ENCODE data around the gene LRRC4C. TPM values are rescaled to one million over a fixed set of nuclear protein-coding genes. Genes with fewer than 3 reads are reported as not detected.
"Not testable (repeated sequence)": the region's sequence is repeated elsewhere in the genome, so short reads cannot be mapped to it uniquely, and the experiment has no call there.

The LRRC4C gene
- polyA plus RNA-seq, 1 of the 3 experiments (the other 2 are of a cell fraction) = 0.16 TPM

DNA sequence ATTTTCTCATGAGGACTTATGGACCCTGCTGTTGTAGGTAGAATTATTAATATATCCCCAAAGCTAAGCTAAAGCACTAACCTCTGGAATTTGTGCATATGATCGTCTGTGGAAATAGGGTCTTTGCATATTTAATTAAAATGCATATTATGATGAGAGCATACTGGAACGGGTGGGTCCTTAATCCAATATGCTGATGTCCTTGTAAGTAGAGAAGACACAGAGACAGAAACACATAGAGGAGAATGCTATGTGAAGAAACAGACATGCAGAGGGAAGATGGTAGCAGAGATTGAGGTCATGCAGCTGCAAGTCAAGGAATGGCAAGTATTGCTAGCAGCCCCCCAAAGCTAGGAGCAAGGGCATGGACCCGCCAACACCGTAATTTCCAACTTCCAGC lies 439.2 kb downstream of the LRRC4C start:
- TF ChIP-seq SIN3A (IDR thresholded peaks at IDR 0.05; ENCODE audit: borderline replicate concordance, low read depth, low read length) (no peak), YY1 (IDR thresholded peaks at IDR 0.05; ENCODE audit: low read depth) (no peak), CHD2 (IDR thresholded peaks at IDR 0.05; ENCODE audit: low read length, partially characterized antibody) (no peak), MAX (IDR thresholded peaks at IDR 0.05; ENCODE audit: low read depth) (no peak), SMC3 (IDR thresholded peaks at IDR 0.05; ENCODE audit: low read depth, low read length) (no peak), CTCF (IDR thresholded peaks at IDR 0.05) (no peak), RXRA (IDR thresholded peaks at IDR 0.05; ENCODE audit: borderline replicate concordance, low read depth) (no peak), FOXJ3 (CRISPR knock-in tag; IDR thresholded peaks at IDR 0.05) (no peak), RCOR1 (IDR thresholded peaks at IDR 0.05; ENCODE audit: low read length) (no peak), MXI1 (IDR thresholded peaks at IDR 0.05; ENCODE audit: low read depth, low read length) (no peak), FOXM1 (IDR thresholded peaks at IDR 0.05; ENCODE audit: low read depth) (no peak), EZH2phosphoT487 (IDR thresholded peaks at IDR 0.05; ENCODE audit: borderline replicate concordance, low read depth) (no peak)
- TF ChIP-seq, protein P1, sequence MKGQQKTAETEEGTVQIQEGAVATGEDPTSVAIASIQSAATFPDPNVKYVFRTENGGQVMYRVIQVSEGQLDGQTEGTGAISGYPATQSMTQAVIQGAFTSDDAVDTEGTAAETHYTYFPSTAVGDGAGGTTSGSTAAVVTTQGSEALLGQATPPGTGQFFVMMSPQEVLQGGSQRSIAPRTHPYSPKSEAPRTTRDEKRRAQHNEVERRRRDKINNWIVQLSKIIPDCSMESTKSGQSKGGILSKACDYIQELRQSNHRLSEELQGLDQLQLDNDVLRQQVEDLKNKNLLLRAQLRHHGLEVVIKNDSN (IDR thresholded peaks at IDR 0.05; ENCODE audit: borderline replicate concordance, low read depth) = no peak
- no peak for DNase-seq
- no peaks in the 10 kb centered on the region for H3K4me1 ChIP-seq (ENCODE audit: control insufficient read depth in 1 of 2, insufficient read depth in 2 of 2, low read depth in 1 of 2, low read length in 1 of 2)
- H3K27ac ChIP-seq (ENCODE audit: low read depth in 2 of 2, low read length in 1 of 2) = no peak overlapping the region
- 0% methylated on average over 4 of the region's 4 CpGs for WGBS (ENCODE audit: low lambda C conversion rate)
- H3K9me3 ChIP-seq = no peaks in the 10 kb centered on the region
- H2AFZ ChIP-seq (ENCODE audit: low read depth) = no peak overlapping the region
- H3K27me3 ChIP-seq (ENCODE audit: insufficient read depth) = no peaks in the 10 kb centered on the region
- H3K4me2 ChIP-seq = no peak overlapping the region
- no peaks in the 10 kb centered on the region for H3K79me2 ChIP-seq (ENCODE audit: insufficient read depth)
- H3K9me2 ChIP-seq = no peaks in the 10 kb centered on the region
- H3K36me3 ChIP-seq (replicated peaks in 1 of 2; ENCODE audit: control insufficient read depth in 1 of 2, insufficient read depth in 2 of 2, low read length in 1 of 2) = no peaks in the 10 kb centered on the region
- H4K20me1 ChIP-seq (ENCODE audit: insufficient read depth) = no peaks in the 10 kb centered on the region
- ChIA-PET POLR2A (no interaction called here), CTCF (no interaction called here)
- H3K4me3 ChIP-seq (ENCODE audit: low read depth in 2 of 2, low read length in 1 of 2) = no peak overlapping the region
- H3K9ac ChIP-seq = no peak overlapping the region
- no peaks in the 10 kb centered on the region for H3F3A ChIP-seq (replicated peaks; ENCODE audit: insufficient read depth)

DNA sequence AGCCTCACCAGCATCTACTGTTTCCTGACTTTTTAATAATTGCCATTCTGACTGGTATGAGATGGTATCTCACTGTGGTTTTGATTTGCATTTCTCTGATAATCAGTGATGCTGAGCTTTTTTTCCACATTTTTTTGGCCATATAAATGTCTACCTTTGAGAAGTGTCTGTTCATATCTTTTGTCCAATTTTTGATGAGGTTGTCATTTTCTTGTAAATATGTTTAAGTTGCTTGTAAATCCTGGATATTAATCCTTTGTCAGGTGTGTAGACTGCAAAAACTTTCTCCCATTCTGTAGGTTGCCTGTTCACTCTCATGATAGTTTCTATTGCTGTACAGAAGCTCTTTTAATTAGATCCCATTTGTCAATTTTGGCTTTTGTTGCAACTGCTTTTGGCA lies 439.8 kb downstream of the LRRC4C start:
- H3K27me3 ChIP-seq (ENCODE audit: insufficient read depth); H4K20me1 ChIP-seq (ENCODE audit: insufficient read depth); H3K79me2 ChIP-seq (ENCODE audit: insufficient read depth); H3K9me2 ChIP-seq; H3K4me2 ChIP-seq; H3F3A ChIP-seq (replicated peaks; ENCODE audit: insufficient read depth); H3K4me3 ChIP-seq (ENCODE audit: low read depth in 2 of 2, low read length in 1 of 2); CTCF ChIA-PET; DNase-seq; H2AFZ ChIP-seq (ENCODE audit: low read depth); POLR2A ChIA-PET; H3K4me1 ChIP-seq (ENCODE audit: control insufficient read depth in 1 of 2, insufficient read depth in 2 of 2, low read depth in 1 of 2, low read length in 1 of 2); H3K36me3 ChIP-seq (replicated peaks in 1 of 2; ENCODE audit: control insufficient read depth in 1 of 2, insufficient read depth in 2 of 2, low read length in 1 of 2); H3K27ac ChIP-seq (ENCODE audit: low read depth in 2 of 2, low read length in 1 of 2); H3K9ac ChIP-seq; H3K9me3 ChIP-seq: not testable (repeated sequence)

Measured in SK-N-SH (cell line).